Stimulated activated CD4-positive, alpha-beta T cell treated with anti-CD3 and anti-CD28 coated beads, Interleukin-2, amount 100 ng/mL, for 4 hours (primary cell): ENCODE results near the gene UPK3A.

Experiments
- DNase-seq: peaks from one replicate; pipeline ENCODE4 v3.0.0-alpha.2; 2020; ENCODE audit warnings: low read depth

UPK3A gene

DNA sequence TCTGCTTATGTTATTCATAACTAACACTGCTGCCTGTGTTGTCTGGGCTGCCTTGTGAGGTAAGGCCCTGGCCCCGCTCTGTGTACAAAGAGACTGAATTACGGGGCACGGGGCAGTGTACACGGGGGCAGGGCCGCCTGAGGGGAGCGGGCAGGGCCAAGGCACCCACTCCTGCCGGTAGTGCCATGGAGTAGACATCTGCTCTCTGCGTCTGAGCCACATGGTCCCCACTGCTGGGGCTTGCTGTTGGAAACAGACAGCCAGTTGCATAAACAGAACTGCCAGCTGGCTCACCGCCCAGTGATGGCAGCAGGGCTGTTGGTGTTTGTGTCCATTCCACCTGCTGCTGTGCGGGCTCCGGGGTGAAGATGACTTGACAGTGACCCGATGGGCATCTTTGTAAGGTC lies 44.8 kb downstream of the UPK3A start:
- no peak for DNase-seq

DNA sequence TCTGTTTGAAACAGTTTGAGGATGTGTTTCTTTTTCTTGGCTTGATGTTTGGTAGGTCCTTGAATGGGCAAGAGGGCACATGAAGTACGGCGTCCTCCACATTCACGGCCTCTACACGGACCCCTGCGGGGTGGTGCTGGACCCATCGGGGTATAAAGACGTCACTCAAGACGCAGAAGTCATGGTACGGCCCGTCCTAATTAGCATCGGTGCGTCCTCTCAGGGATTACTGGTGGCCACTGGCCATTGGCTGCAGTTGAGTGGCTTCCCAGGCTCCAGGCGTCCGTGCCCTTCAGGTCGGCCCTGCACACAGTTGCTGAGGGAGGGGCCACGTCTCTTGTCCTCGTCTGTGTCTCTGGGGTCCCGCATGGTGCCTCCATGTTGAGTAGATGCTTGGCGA lies 45.8 kb downstream of the UPK3A start:
- no peak for DNase-seq

DNA sequence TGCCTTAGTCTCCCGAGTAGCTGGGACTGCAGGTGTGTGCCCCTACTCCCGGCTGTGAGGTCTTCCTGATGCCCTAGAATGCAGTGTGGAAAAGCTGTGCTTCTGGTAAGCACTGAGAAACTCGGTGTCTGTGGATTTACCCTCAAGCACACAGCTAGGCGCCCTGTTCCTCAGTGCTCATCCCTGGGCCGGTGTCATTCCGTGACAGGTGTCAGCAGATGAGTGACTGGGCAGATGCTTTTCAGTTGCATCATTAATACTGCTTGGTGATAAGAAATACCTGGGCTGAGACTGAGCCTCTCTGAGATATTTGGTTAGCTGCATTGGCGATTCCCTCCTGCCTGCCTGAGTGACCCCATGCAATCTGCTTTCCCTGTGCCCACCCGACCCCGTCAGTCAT lies 46.7 kb downstream of the UPK3A start:
- DNase-seq = no peak

DNA sequence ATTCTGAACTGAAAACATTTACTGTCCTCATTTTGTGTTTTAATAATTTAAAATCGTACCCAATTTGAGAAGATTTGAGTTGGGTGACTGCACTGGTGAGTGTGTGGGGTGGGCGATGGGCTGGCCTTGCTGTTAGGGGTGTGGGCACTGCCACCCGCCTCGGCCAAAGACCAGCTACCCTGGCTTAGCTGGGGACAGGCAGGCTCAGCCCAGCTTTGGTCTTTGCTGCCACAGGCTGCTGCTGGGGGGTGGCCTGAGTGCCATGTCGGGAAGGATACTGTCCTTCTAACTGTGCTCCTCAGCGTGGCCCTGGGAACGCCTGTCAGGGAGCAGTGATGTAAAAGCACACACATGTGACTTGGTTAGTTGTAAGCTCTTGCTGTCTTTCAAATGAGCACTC lies 47.3 kb downstream of the UPK3A start:
- DNase-seq = no peak

DNA sequence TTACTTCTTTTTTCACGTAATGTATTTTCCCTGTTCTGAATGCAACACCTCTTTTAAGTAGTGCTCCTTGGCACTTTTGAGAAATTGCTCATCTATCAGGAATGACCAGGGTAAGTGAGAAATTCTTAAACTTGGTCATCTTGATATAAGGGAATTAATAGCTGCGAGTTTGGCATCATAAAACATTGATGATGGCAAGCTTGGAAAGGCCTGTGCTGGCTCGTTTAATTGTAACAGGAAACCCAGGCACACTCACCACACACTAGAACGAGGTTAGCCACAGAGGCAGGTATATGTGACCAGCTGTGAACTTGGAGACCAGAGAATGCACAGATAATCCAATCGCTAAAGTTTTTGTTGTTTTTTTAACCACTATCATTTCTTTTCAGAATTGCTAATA lies 49.3 kb downstream of the UPK3A start:
- DNase-seq = no peak

DNA sequence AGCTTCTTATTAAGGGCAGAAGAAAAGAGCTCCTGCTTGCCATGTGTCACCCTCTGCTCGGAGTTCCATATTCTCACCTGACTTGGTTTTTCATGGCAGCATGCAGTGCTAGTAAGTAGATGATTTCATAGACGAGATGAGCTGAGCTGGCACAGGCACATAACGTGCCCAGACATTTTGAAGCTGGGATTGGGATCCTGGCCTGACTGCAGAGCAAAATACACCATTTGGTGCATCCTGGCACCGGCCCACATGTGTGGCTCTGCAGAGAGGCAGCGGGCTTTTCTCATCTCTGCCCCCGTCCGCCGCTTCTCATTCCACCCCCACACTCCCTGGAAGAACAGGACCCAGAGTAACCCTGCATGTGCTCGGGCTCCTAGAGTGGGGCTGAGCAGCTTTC lies 49.8 kb downstream of the UPK3A start:
- DNase-seq = no peak

DNA sequence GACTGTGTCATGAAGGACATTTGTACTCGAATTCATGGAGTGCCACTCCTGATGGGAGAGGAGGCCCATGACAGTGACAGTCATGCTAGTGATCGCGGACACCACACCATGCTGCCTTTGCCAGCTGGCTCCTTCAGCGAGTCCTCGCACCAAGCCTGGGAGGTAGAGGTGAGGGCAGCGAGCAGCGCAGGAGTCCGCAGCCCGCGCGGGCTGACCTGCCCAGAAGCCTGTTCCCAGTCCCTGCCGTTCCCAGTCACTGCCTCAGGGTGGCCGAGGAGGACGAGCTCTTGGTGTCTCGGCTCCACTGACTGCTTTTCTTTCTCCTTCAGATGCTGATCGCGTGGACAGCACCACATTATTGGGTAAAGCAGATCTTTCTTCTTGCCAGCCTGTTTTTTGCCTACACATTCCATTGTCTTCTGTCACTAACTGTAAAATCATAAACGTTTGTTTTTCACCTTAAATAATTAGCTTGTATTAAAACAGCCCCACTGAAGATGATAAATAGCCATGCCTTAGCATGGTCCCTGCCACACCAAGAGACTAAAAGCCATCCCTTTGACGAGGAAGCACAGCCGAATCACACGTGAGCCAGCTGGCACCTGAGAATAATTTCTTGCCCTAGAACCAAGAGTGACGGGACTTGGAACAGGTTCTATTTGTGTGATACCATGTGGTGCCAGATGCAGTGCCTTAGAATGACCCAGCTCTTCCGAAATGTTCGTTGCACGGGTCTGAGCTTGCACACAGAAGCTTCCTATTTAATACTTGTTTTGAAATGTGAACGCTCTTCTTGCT lies 50.5 kb downstream of the UPK3A start:
- no peak for DNase-seq

DNA sequence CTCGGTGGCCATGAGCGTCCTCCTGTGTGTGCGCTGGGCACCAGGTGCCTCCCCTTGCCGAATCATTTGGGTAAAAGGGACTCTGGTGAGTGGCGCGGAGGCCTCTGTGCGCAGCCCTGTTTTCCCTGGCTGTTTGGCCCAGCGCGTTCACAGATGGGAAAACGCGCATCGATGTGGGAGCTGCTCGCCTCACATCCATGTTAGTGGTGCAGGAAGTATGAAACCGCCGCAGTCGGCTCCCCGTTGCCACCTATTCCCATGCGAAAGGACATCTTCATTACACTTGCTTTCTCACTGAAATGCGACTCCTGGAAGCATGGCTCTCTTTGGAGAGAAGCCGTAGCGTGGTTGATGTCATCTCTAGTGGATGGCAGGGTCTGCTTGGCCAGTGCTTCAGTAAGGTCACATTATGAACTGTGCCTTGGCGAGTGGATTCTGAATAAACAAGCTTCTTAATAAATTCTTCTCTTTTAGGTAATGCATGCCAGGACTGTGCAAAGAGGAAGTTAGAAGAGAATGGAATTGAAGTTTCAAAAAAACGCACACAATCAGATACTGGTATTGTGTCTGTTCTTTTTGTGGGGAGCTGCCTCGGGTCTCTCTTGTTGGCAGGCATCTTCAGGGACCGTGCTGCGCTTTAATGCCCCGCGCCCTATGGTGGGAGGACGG lies 51.2 kb downstream of the UPK3A start:
- DNase-seq = no peak

DNA sequence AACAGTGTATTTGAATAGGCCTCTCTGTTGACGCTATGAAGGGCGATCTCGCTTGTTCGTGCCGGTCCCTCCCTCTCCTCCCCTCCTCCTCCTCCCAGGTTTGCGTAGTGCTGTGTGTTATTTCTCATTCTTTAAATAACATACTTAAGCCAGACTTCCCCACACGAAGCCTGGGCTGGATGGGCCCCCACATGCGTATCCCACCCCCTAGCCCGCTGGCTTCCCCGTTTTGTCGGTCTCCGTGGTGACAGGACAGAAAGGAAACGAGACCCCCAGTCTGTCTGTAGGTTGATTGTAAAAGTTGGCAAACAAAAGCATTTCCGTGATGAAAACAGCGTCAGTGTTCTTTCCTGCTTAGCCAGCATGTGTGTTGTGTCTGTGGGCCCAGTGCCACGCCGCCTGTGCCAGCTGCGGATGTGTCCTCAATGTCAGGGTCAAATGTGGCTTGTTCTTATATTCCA lies 52.3 kb downstream of the UPK3A start:
- DNase-seq = no peak

DNA sequence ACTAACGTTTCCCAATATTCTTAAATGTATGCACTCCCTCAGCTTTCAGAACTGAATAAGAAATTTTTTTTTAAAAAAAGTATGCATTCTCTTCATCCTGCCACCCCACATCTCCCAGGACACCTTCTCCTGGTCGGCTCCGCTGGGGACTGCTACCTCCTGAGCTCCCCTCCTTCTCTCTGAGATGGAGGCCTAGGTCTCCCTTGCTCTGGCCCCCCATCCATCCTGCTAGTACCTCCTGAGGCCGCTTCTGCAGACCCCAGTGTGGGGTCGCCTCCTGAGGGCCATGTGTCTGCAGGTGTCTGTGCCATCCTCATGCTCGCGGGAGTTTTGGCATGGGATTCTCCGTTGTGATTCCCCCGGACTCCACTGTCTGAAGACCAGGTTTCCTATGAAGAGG lies 52.8 kb downstream of the UPK3A start:
- DNase-seq = no peak

DNA sequence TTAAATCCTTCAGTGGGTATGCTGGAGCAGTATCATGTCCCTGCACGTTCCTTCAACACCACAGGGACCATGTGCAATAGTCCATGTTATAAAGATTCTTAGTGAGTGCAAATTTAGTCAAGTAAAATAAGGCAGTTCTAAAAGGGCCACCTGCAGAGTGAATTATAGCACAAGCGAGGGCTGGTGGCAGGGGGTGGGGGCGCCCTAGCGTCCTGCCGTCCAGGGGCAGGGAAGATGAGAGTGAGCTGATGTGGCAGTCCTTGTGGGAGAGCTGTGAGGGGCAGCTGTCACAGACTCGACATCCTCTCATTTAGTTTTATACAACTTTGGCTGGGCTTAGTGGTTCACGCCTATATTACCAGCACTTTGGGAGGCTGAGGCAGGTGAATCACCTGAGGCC lies 54.0 kb downstream of the UPK3A start:
- DNase-seq = no peak

DNA sequence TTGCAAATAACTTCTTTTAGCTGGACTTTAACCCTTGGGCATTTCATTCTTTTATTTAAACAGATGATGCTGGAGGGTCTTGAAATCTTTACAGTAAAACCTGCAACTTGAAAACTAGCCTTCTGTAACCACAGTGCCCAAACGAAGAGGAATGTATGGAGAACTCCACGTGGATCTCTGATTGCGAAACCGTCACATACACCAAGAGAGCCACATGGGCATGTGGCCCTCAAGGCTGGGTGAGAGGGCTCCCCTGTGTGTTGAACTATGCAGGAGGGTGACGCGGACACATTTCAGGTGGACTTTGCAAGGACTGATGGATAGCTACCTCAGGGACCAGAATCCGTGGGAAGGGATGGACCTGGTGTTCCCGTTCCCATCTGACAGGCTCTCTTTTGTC lies 55.6 kb downstream of the UPK3A start:
- DNase-seq = no peak

DNA sequence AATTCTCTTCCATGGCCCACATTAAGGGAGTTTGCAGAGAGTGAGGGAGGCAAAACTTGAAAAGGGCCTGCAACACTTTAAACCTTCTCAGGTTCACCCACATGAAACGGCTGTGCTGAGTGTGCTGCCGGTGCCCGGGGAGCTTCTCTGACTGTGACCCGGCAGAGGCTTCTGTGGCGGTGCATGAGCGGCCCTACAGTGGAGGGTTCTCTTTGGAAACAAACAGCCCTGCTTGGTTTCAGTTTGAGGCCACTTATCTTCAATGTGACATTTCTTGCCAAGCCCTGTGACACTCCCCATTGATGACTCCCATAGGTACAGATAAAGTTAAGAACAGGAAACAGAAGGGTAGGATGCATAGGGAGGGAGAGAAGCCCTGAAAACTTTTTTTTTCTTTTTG lies 56.7 kb downstream of the UPK3A start:
- DNase-seq = no peak

DNA sequence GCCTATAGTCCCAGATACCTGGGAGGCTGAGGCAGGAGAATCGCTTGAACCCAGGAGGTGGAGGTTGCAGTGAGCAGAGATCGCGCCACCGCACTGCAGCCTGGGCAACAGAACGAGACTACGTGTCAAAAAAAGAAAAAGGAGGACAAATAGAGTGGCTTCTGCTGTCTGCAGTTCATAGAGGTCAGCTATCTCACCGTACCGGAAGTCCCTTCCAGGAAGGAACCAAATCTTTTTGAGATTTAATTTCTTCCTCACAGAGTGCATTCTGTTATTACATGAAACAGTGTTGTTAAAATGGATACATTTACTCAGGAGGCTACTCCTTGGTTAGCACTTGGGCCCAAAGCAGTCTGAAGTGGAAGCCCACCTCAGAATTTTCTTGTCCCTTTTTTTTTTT lies 58.4 kb downstream of the UPK3A start:
- DNase-seq = no peak

DNA sequence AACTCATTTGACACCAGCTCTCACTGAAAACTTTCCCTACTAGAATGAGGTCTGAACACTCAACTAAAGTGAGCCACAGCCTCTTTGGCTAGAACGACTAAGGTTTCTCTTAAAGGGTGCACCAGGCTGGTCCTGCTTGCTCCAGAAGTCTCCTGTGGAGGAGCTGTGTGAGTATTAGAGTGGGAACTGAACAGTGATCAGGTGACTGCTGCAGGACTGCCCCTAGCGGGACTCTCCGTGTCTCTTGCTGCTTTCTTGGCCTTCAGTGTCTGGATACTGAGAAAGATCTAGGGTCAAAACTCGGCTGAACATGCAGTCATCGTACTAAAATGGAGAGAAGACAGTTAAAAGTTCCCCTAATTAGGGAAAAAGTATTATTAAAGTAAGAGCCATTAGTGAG lies 59.6 kb downstream of the UPK3A start:
- no peak for DNase-seq
